GM12892 (cell line): Measurements from ENCODE around the gene DRAXIN.

ENCODE experiments used
- POLR2A ChIP-seq: IDR thresholded peaks from 2 replicates; pipeline ENCODE4 v1.6.1; 2011; ENCODE audit warnings: low read depth, low read length, control low read depth
- TAF1 ChIP-seq: IDR thresholded peaks from 2 replicates; pipeline ENCODE4 v1.6.1; 2011; ENCODE audit warnings: low read depth, mild to moderate bottlenecking, control low read depth, low read length, borderline replicate concordance

- TF ChIP-seq POLR2A (no peak), TAF1 (no peak)
Measured at GRCh38 chr1:11648039-11648438, 43.5 kb upstream of the DRAXIN start.
